Putamen (tissue), 1 donor: ENCODE measurements around the gene GALNT18.

Experiments
- DNase-seq: peaks from one replicate; pipeline ENCODE4 v3.0.0-alpha.2; 2016; ENCODE audit warnings: low spot score

Gene GALNT18

GRCh38 chr11:11268119-11268518 is 353.7 kb downstream of the GALNT18 start:
- no peak for DNase-seq

GRCh38 chr11:11267312-11267711 is 354.5 kb downstream of the GALNT18 start:
- DNase-seq: no peak

- no peak for DNase-seq
Measured at GRCh38 chr11:11265994-11266606, 355.7 kb downstream of the GALNT18 start.

- no peak for DNase-seq
Measured at GRCh38 chr11:11265320-11265719, 356.5 kb downstream of the GALNT18 start.

GRCh38 chr11:11263238-11264005 is 358.4 kb downstream of the GALNT18 start:
- DNase-seq: no peak

- DNase-seq: no peak
Measured at GRCh38 chr11:11262171-11262920, 359.5 kb downstream of the GALNT18 start.

GRCh38 chr11:11261629-11262028 is 360.2 kb downstream of the GALNT18 start:
- DNase-seq: no peak

GRCh38 chr11:11260903-11261302 is 360.9 kb downstream of the GALNT18 start:
- no peak for DNase-seq

- DNase-seq: no peak
Measured at GRCh38 chr11:11253995-11254394, 367.8 kb downstream of the GALNT18 start.

- no peak for DNase-seq
Measured at GRCh38 chr11:11253497-11253896, 368.3 kb downstream of the GALNT18 start.

GRCh38 chr11:11252403-11252802 is 369.4 kb downstream of the GALNT18 start:
- DNase-seq: no peak

- no peak for DNase-seq
Measured at GRCh38 chr11:11251394-11251970, 370.3 kb downstream of the GALNT18 start.

- DNase-seq: no peak
Measured at GRCh38 chr11:11250470-11250869, 371.3 kb downstream of the GALNT18 start.

GRCh38 chr11:11247576-11247975 is 374.2 kb downstream of the GALNT18 start:
- DNase-seq: no peak

- DNase-seq: no peak
Measured at GRCh38 chr11:11247086-11247485, 374.7 kb downstream of the GALNT18 start.

GRCh38 chr11:11246166-11246565 is 375.6 kb downstream of the GALNT18 start:
- no peak for DNase-seq

GRCh38 chr11:11245453-11245852 is 376.4 kb downstream of the GALNT18 start:
- DNase-seq: no peak

- no peak for DNase-seq
Measured at GRCh38 chr11:11244470-11245080, 377.2 kb downstream of the GALNT18 start.

GRCh38 chr11:11243590-11244469 is 378.0 kb downstream of the GALNT18 start:
- DNase-seq: no peak

- no peak for DNase-seq
Measured at GRCh38 chr11:11243209-11243589, 378.6 kb downstream of the GALNT18 start.

GRCh38 chr11:11241284-11241683 is 380.5 kb downstream of the GALNT18 start:
- DNase-seq: no peak
